ENCODE data around the gene PIP5K1A.

PIP5K1A gene

GRCh38 chr1:151211972-151212705, 13.8 kb downstream of the PIP5K1A start:
- Histone ChIP-seq H3K27me3 (ENCODE audit: low read length) (no peaks in the 10 kb centered on the region), H3K79me2 (ENCODE audit: insufficient read depth, low read length) (peaks cover 91% of the 10 kb centered on the region), H3K27ac (ENCODE audit: low read depth, low read length) (no peak overlapping the region), H3F3A (ENCODE audit: insufficient read depth) (peaks cover 11% of the 10 kb centered on the region; the same call in 1 of the 2 replicates), H3K9me3 (ENCODE audit: insufficient read depth, low read length) (no peaks in the 10 kb centered on the region), H3K4me2 (ENCODE audit: low read depth, low read length, poor library complexity, severe bottlenecking) (no peak overlapping the region), H3K4me3 (ENCODE audit: insufficient read depth, low read length, poor library complexity, severe bottlenecking) (no peak overlapping the region), H4K20me1 (ENCODE audit: low read depth, low read length) (peaks cover 7% of the 10 kb centered on the region; the same call in 1 of the 2 replicates), H3K9me2 (replicated peaks; ENCODE audit: insufficient read depth, low read length) (no peaks in the 10 kb centered on the region), H3K36me3 (ENCODE audit: low read length) (peaks cover 4% of the 10 kb centered on the region; the same call in 1 of the 2 replicates), H3K9ac (ENCODE audit: low read length) (no peak overlapping the region), H2AFZ (ENCODE audit: low read depth, low read length, severe bottlenecking) (no peak overlapping the region)
- no peak for TF ChIP-seq EZH2phosphoT487 (conservative IDR thresholded peaks at IDR 0.05; ENCODE audit: low read length)
- no peak for TF ChIP-seq CTCF (IDR thresholded peaks at IDR 0.05; ENCODE audit: insufficient read depth, low read length, poor library complexity, severe bottlenecking)

GRCh38 chr1:151213560-151213959, 15.2 kb downstream of the PIP5K1A start:
- H3K4me2 ChIP-seq (ENCODE audit: low read depth, low read length, poor library complexity, severe bottlenecking), result no peak overlapping the region
- no peak overlapping the region for H3K9ac ChIP-seq (ENCODE audit: low read length)
- no peaks in the 10 kb centered on the region for H3K9me2 ChIP-seq (replicated peaks; ENCODE audit: insufficient read depth, low read length)
- H3K36me3 ChIP-seq (ENCODE audit: low read length), result peaks cover 2% of the 10 kb centered on the region; the same call in 1 of the 2 replicates
- H3K4me3 ChIP-seq (ENCODE audit: insufficient read depth, low read length, poor library complexity, severe bottlenecking), result no peak overlapping the region
- H3F3A ChIP-seq (ENCODE audit: insufficient read depth), result peaks cover 11% of the 10 kb centered on the region; the same call in 1 of the 2 replicates
- peaks cover 92% of the 10 kb centered on the region for H3K79me2 ChIP-seq (ENCODE audit: insufficient read depth, low read length)
- no peaks in the 10 kb centered on the region for H3K27me3 ChIP-seq (ENCODE audit: low read length)
- H4K20me1 ChIP-seq (ENCODE audit: low read depth, low read length), result peaks cover 7% of the 10 kb centered on the region
- TF ChIP-seq CTCF (IDR thresholded peaks at IDR 0.05; ENCODE audit: insufficient read depth, low read length, poor library complexity, severe bottlenecking) (no peak), EZH2phosphoT487 (conservative IDR thresholded peaks at IDR 0.05; ENCODE audit: low read length) (no peak)
- H3K9me3 ChIP-seq (ENCODE audit: insufficient read depth, low read length), result no peaks in the 10 kb centered on the region
- H2AFZ ChIP-seq (ENCODE audit: low read depth, low read length, severe bottlenecking), result no peak overlapping the region
- no peak overlapping the region for H3K27ac ChIP-seq (ENCODE audit: low read depth, low read length)

- Histone ChIP-seq H3K27ac (ENCODE audit: low read depth, low read length) (no peak overlapping the region), H2AFZ (ENCODE audit: low read depth, low read length, severe bottlenecking) (no peak overlapping the region), H3F3A (ENCODE audit: insufficient read depth) (peaks cover 5% of the 10 kb centered on the region; the same call in 1 of the 2 replicates), H3K27me3 (ENCODE audit: low read length) (no peaks in the 10 kb centered on the region), H3K9me2 (replicated peaks; ENCODE audit: insufficient read depth, low read length) (no peaks in the 10 kb centered on the region), H3K79me2 (ENCODE audit: insufficient read depth, low read length) (peaks cover 77% of the 10 kb centered on the region), H4K20me1 (ENCODE audit: low read depth, low read length) (peaks cover 13% of the 10 kb centered on the region; the same call in 1 of the 2 replicates), H3K9me3 (ENCODE audit: insufficient read depth, low read length) (no peaks in the 10 kb centered on the region), H3K4me2 (ENCODE audit: low read depth, low read length, poor library complexity, severe bottlenecking) (no peak overlapping the region), H3K4me3 (ENCODE audit: insufficient read depth, low read length, poor library complexity, severe bottlenecking) (no peak overlapping the region), H3K36me3 (ENCODE audit: low read length) (peaks cover 10% of the 10 kb centered on the region; the same call in 1 of the 2 replicates), H3K9ac (ENCODE audit: low read length) (no peak overlapping the region)
- TF ChIP-seq CTCF (IDR thresholded peaks at IDR 0.05; ENCODE audit: insufficient read depth, low read length, poor library complexity, severe bottlenecking) (no peak), EZH2phosphoT487 (conservative IDR thresholded peaks at IDR 0.05; ENCODE audit: low read length) (no peak)
Observed at GRCh38 chr1:151221616-151222015, 23.3 kb downstream of the PIP5K1A start.
